NCI-H1417 treated with DMSO at 0.1 percent for 48 hours (cell line): ENCODE data around the gene EFL1.
"Not testable (repeated sequence)": the region's sequence is repeated elsewhere in the genome, so short reads cannot be mapped to it uniquely, and the experiment has no call there.

ENCODE experiments used
- DNase-seq: peaks from one replicate; lab custom pipeline; 2025; lab: John Stamatoyannopoulos, UW

The EFL1 gene

DNA sequence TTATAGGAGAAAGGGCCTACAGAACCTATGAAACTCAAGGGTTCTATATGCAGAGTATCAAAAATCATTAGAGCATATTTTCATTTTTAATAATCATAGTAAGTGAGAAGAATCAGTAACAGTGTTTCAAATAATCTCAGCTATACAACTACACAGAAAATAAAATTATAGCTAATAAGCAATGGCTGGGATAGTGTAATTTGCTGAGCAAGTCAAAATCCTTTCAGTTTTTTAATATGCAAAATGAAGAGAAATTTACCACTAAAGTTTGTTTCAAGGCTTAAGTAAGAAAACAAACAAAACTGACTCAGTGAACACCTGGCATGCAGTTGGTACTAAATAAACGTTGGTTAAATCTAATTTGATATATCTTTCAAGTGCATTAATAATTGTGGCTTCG is 66.2 kb downstream of the EFL1 start:
- DNase-seq: no peak

DNA sequence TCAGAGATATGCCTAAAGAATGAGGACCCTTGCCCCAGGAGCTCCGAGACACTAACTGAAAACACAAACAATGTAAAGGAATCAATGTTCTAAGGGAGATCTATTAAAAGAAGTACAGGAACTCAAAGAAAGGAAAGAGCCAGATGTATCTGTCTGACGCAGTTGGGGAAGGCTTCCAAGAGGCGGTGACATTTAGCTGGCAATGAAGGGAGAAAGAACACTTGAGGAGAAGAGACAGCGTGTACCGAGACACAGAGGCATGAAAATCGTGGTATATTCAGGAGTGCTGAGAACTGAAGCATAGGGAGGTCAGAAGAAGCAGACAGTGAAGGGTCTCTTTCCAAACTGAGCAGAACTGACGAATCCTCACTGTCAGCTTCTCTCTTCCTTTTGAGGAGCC is 66.7 kb downstream of the EFL1 start:
- DNase-seq: not testable (repeated sequence)

DNA sequence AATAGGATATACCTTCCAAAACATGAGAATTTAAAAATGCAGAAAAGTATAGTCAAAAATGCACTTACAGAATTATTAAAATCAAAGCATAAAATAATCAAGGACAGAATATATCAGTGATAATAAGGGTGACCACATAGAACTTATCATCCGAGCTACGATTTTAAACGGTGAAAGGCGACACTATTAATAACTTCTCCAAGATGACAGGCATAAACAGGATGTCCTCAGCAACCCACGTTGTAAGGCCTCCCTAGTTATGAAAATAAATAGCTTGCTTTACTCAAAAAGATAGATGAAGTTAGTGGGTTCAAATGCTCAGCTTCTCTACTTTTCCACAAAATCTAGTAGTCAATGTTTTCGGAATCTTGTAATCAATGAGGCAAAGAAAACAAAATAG is 68.0 kb downstream of the EFL1 start:
- not testable (repeated sequence) for DNase-seq

GRCh38 chr15:82193435-82193834 is 69.1 kb downstream of the EFL1 start:
- DNase-seq: not testable (repeated sequence)

- not testable (repeated sequence) for DNase-seq
Measured at GRCh38 chr15:82192394-82192793, 70.1 kb downstream of the EFL1 start.

DNA sequence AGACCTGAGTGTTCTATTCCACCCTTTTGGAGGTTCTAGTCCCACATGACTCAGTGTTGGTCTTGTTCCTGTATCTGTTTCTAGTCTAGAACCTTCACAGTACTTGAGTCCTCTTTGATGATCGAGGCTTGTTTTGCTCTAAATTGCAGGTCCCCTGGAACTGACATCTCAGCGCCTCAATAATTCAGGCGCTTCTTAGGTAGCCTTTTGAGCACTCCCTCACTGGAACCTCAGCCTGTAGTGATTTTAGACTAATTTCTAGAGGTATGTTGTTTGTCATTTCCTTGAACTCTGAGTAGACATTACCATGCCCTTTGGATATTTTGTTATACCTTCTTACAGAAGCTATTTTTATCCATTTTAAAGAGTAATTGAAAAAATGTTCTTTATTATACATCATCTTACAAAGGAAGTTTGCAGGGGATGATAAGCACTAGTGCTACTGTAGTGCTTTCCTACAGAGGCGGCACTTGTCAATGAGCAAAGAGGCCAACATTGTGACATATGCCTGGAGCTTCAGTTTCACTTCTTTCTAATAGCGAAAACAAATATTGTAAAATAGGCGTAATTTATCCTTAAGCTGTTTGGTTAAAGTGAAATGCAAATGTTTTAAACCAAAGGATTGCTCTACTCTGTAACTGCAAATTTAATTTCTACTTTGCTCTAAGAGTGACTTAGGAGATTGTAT is 75.7 kb downstream of the EFL1 start:
- DNase-seq: no peak

DNA sequence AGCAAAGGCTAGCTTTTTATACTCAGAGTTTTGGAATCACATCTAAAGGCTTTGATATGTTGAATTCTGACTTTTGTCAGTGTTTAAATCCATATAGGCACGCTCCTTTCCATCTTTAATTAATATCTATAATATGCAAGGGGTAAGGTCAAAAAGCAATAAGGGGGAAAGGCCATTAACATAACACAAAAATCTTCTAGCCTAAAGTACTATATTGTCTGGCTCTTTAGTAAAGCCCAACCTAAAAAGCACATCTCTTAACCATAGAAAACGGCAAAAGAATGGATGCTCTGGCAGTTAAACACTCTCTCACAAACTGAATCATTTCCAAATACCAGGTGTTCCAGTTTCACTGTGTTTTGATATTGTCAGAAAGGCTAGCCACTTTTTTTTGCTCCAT is 76.4 kb downstream of the EFL1 start:
- no peak for DNase-seq

GRCh38 chr15:82184776-82185175 is 77.8 kb downstream of the EFL1 start:
- DNase-seq: no peak

GRCh38 chr15:82184355-82184754 is 78.2 kb downstream of the EFL1 start:
- no peak for DNase-seq

GRCh38 chr15:82183121-82184031 is 79.2 kb downstream of the EFL1 start:
- no peak for DNase-seq

- no peak for DNase-seq
Measured at GRCh38 chr15:82181371-82181770, 81.2 kb downstream of the EFL1 start.

- DNase-seq: no peak
Measured at GRCh38 chr15:82178061-82178460, 84.5 kb downstream of the EFL1 start.

DNA sequence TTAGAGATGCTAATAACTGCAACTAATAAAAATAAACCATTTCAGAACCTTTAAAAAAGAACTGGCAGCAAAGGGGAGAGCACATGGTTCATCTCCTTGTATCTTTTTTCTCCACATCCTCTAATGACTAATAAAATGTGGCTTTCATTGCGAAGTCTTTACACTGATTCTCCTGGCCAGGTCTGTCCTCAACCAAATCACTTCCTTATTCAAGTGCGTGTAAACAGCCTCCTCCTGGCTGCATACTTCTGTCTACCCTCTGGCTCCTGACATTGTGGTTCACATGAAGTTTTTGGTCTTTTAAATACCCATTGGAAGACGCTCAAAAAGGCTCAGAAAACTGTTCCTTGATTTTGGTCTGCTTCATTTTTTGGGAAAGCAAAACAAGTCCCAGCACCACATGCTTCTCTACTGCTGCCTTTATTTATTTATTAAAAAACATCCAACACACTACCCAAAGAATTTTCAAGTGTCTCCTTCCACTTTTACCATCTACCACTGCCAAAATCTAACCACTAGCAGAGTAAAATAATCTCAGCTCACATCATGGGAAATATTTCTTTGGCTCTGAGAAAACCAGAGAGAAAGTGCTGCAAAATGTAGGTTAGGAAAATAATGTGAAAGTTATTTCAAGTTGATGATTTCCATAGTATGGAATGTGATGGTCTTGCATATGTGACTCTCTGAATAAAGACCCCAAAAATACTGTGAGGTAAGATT is 85.1 kb downstream of the EFL1 start:
- DNase-seq: no peak

- no peak for DNase-seq
Measured at GRCh38 chr15:82176542-82176941, 86.0 kb downstream of the EFL1 start.

DNA sequence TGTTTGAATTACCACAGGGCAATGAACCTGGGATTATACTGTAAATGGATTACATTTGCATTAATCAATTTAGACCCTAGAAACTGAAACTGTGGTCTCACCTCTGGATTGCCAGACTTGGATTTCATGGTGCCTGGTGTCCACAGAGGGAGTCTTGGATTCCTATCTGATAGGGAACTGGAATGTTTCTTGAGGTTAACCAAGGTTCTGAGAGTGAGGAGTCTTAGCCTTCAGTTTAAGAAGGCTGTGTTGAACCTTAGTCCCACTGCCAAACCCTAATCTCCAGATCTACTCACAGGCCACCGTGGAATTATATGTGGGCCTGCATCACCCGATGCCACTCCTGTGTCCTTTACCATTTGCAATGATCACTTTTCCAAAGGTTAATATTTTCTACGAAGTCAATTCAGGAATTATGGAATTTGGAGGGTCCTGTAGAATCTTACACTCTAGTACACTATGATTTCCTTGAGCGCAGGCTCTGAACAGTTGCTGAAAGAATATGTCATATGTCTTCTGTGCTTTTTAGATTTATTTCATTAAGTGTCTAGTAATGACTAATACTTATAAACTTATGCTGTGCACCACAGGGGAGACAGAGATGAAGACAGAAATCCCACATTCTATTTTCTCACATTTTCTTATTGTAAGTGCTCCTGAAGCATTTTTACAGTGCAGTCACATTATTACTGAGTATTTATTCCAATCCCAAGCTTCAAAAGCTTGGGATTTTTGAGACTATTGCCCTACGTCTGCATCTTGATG is 87.9 kb downstream of the EFL1 start:
- no peak for DNase-seq

- no peak for DNase-seq
Measured at GRCh38 chr15:82173108-82173507, 89.4 kb downstream of the EFL1 start.

DNA sequence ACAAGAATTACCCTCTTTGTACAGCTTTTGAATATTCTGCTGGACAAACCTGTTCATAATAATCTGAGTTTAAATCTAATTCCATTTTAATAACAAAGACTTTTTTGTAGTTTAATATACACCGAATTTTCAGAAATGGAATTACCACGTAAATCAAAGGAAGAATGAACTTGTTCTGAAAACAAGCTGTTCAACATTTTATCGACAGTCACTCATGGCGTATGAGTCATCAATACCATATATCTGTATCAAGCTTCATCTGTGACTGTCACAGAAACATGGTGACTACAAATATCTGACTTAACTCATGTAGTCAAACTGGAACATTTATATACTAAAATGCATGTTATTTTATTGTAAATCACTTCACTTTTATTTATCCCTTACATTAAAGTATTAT is 90.0 kb downstream of the EFL1 start:
- no peak for DNase-seq

DNA sequence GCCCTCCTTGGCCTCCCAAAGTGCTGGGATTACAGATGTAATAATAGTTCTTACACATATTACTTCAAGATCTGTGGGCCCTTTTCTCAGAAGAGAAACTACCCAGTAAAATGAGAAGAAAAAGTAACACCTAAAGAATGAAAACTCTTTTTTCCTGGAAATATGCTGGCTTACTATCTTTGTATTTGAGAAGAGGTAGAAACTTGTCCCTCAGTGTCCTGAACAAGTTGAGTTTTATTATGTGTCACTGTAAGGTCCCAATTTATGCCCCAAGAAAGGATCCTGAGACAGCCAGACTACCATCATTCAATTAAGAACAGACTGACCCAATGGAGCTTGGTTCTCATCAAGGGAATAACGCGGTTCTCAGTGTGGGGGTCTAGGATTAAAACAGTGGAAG is 93.8 kb downstream of the EFL1 start:
- no peak for DNase-seq

GRCh38 chr15:82168296-82168695 is 94.2 kb downstream of the EFL1 start:
- no peak for DNase-seq

DNA sequence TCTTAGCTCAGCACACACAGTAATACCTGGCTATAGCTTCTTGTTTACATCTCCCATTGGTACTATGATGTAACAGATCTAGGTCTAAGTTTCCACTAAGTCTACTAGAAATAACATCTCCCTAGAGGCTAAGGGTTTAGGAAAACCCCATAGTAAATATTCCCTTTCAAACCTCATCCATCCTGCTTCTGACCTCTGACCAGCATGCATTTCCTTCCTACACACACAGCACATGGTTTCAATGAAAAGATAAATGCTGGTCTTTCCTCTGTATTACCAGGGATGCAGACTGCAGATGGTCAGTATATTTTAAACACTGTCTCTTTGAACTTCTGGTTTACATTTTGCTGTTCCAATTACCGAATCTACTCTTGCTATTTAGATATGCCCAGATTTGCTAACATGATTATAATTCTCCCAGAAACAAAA is 96.6 kb downstream of the EFL1 start:
- no peak for DNase-seq

GRCh38 chr15:82159922-82160321 is 102.6 kb downstream of the EFL1 start:
- DNase-seq: no peak

- no peak for DNase-seq
Measured at GRCh38 chr15:82158811-82159210, 103.7 kb downstream of the EFL1 start.
